GM12873 (cell line): ENCODE results near the gene RYR2.

Source experiments
- TF ChIP-seq, protein P1 (sequence below): IDR thresholded peaks from 2 replicates; pipeline ENCODE4 v1.5.1; 2012; ENCODE audit warnings: low read depth, mild to moderate bottlenecking, moderate library complexity, low read length, control low read depth; ENCODE audit not compliant: insufficient read depth; ENCODE audit errors: missing control alignments

The RYR2 gene

DNA sequence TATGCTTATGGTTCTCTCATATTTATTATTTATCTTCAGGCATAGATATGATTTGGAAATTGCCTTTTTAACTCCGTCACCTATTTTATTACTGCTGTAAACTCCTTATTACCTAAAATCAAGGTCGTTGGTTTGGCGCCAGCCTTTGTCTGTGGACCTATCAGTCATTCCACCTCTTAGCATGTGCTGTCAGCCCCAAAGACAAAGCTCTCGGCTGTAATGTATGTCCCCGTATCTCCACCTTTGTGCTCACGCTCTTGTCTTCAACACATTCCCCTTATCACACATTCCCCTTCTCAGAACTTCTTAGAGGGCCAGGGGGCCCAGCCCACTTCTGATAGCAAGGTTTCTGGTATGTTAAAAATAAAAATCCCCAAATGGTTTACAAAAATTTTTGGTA, 342.2 kb downstream of the RYR2 start:
- TF ChIP-seq, protein P1, sequence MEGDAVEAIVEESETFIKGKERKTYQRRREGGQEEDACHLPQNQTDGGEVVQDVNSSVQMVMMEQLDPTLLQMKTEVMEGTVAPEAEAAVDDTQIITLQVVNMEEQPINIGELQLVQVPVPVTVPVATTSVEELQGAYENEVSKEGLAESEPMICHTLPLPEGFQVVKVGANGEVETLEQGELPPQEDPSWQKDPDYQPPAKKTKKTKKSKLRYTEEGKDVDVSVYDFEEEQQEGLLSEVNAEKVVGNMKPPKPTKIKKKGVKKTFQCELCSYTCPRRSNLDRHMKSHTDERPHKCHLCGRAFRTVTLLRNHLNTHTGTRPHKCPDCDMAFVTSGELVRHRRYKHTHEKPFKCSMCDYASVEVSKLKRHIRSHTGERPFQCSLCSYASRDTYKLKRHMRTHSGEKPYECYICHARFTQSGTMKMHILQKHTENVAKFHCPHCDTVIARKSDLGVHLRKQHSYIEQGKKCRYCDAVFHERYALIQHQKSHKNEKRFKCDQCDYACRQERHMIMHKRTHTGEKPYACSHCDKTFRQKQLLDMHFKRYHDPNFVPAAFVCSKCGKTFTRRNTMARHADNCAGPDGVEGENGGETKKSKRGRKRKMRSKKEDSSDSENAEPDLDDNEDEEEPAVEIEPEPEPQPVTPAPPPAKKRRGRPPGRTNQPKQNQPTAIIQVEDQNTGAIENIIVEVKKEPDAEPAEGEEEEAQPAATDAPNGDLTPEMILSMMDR, result no peak

GRCh38 chr1:237386362-237387143, 344.6 kb downstream of the RYR2 start:
- TF ChIP-seq, protein P1, result peak; percentile 65

- TF ChIP-seq, protein P1, result no peak
These were observed 345.1 kb downstream of the RYR2 start for GRCh38 chr1:237387144-237387505.

GRCh38 chr1:237390823-237391222, 348.8 kb downstream of the RYR2 start:
- TF ChIP-seq, protein P1, result no peak

DNA sequence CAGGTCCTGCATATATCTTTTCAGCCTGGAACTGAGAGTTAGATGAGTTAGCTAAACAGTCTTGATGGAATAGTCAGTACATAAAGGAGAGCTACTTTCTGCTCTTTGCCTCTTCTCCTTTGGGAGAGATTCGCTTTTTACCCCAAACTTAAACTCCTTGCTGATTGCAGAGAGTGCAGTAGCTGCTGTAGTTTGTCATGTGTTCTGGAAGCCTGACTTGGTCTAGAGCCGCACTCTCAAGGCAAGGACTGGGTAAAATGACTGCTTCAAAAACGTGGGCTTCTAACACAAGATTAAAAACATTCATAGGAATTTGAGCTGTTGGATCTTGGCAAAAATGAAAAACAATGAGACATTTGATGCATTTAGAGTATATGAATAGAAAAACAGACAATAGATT, 351.6 kb downstream of the RYR2 start:
- TF ChIP-seq, protein P1, result no peak

GRCh38 chr1:237394281-237394680, 352.3 kb downstream of the RYR2 start:
- TF ChIP-seq, protein P1, result no peak

DNA sequence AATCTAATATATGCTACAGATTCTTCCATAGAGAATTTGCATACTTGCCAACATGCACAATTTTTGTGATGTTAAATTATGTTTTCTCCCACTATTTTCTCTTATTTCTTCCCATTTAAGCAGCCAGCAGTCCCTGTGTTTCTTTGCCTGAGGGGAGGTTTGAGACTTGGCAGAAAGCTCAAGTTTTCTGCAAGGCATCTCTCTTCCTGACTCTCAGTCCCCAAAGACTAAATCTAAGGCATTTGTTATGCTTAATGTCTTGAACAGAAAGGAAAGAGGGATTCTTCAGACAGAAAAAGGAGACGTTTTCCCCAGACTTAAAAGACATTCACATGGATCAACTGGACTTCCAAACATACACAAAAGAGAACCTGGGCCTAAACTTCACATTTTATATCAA, 354.4 kb downstream of the RYR2 start:
- TF ChIP-seq, protein P1, result no peak
